HG02623 (cell line): ENCODE data around the gene OCRL.

Experiments
- ATAC-seq: cut with Tn5 transposase; IDR thresholded peaks from one replicate; pipeline ENCODE4 v1.9.1; 2021; ENCODE audit warnings: moderate library complexity; ENCODE audit not compliant: unreplicated experiment

The OCRL gene

GRCh38 chrX:129585167-129585566 lies 45.1 kb downstream of the OCRL start:
- ATAC-seq: no peak

DNA sequence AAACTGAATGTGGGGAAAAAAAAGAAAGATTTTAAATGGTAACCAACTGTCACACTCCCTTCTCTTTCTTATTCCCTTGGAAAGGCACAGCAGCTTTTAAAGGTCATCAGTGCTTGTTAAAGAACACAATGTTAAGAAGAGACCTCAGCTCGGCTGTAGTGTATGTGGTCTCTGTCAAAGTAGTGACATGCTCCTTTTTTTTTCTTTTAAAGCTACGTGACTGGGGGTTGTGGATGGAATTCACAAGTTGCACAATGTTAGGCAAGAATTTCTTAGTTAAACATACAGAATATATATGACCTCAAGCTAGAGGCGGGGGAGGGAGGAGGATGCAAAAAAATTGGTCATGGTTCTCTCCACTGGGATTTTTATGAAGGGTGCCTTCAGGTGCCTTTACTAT lies 45.6 kb downstream of the OCRL start:
- no peak for ATAC-seq

- ATAC-seq: no peak
These were observed 46.4 kb downstream of the OCRL start for GRCh38 chrX:129586446-129586845.

DNA sequence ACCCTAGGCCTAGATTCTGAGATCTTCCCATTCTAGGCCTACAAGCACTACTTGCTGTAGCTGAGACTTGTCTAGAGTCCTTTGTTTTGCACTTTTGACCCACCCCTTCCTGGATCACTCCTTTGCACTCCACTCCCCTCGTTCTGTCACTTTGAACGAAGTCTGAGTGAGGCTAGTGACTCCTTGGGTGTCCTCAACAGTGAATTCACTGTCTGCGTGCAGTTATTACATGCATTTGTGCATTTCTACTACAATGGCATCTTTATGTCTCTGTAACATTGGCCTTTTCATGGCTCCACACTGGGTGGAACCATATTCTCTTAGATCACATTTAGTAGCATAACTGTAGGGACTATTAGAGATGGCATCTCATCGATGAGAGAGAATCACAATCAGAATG lies 50.5 kb downstream of the OCRL start:
- no peak for ATAC-seq

GRCh38 chrX:129593137-129593536 lies 53.1 kb downstream of the OCRL start:
- ATAC-seq: no peak

DNA sequence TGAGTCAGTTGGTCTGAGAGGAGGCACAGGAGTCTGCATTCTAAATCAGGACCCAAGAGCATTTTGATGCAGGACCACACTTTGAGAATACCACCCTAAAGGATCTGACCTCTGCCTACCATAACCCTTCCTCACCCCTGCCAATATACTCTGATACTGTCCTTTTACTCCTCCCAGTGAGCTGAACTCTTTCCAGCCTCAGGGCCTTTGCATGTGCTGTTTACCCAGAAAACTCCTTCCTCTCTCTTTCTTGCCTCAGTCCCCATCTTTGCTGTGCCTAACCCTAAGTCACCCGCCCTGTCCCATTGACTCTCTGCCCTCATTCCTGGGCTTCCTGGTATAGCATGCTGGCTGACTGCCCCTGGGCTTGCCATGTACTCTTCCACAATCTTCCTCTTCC lies 54.7 kb downstream of the OCRL start:
- no peak for ATAC-seq

- no peak for ATAC-seq
These were observed 56.0 kb downstream of the OCRL start for GRCh38 chrX:129596077-129596476.

DNA sequence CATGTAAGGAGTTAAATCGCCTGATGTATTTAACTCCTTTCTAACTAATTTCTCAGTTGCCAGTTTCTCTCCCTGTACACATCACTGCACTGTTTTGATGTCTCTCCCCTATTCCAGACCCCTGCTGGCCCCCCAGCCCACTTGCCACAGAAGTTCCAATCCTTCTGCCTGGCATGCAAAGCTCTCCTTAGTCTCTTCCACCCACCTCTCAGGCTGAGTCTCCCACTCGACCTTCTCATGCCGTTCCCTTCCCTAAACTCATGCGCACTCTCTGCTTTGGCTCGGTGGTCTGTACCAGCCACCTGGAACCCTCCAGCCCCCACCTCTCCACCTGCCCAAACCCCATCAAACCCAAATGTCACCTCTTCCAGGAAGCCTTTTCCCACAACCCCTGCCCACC lies 57.8 kb downstream of the OCRL start:
- no peak for ATAC-seq

- no peak for ATAC-seq
These were observed 59.4 kb downstream of the OCRL start for GRCh38 chrX:129599499-129599898.

- no peak for ATAC-seq
These were observed 59.9 kb downstream of the OCRL start for GRCh38 chrX:129599996-129600395.

GRCh38 chrX:129600981-129601424 lies 60.9 kb downstream of the OCRL start:
- no peak for ATAC-seq

GRCh38 chrX:129606918-129607317 lies 66.9 kb downstream of the OCRL start:
- no peak for ATAC-seq

DNA sequence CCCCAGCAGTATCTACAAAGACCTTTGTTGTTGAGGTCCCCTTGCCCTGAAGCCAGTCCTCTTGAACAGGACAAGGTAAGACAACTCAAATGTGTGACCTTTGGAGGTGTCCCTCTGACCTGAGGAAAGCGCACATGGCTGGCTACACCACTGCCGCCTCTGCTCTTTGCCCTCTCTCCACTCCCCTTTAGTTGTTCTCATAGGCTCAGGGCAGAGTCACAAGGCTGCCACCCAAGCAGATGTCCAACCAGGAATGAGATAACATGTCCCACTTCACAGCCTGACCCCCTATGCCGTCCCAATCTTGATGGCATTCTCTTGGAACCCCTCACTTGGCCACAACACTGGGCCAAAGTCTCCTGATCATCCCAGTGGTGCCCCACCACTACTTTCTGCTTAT lies 68.4 kb downstream of the OCRL start:
- ATAC-seq: no peak

- ATAC-seq: no peak
These were observed 69.3 kb downstream of the OCRL start for GRCh38 chrX:129609395-129609794.

GRCh38 chrX:129612396-129612795 lies 72.3 kb downstream of the OCRL start:
- ATAC-seq: no peak

- ATAC-seq: no peak
These were observed 73.5 kb downstream of the OCRL start for GRCh38 chrX:129613596-129613995.

- ATAC-seq: no peak
These were observed 74.6 kb downstream of the OCRL start for GRCh38 chrX:129614481-129615255.

- ATAC-seq: no peak
These were observed 77.4 kb downstream of the OCRL start for GRCh38 chrX:129617420-129617819.

DNA sequence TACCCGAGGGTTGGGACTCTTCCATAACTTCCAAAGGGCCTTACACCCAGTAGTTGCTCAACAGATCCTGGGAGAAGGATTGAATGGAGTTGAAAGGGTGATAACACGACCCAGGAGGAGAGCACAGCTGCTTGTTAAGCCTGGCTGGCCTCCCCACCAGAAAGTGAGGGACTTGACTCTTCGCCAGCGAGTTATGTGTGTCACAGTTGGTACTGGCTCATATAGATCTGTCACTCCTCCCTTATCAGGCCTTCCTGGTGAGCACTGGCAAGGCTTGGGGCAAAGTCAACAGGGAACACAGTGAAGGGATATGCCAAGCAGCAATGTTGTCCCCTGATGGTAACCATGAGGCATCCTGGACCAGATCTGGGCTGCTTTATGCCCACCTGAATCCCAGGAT lies 78.9 kb downstream of the OCRL start:
- ATAC-seq: no peak

DNA sequence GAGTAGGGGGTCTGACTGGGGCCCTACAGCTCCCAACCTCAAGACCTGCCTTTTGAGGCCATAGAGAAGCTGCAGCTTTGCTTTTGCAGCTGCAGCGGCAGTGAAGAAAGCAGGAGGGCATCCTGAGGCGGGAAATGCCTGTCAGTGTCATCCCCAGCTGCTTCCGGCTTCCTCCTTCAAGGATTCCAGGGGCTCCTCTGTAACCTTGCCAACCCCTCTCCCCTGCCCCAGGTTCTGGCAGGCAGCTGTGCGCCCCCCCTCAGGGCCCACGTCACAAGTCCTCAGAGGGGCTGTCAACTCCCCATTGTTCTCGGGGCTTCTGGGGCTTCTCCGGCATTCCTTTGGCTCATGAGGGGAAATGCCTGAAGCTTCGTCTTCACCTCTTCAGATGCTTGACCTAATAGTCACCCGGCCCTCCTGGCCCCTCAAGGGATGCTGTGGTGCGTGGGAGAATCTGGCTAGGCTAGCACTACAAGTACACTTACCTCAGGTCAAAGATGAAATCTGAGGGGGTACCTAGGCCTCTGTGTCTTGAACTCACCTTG lies 82.8 kb downstream of the OCRL start:
- no peak for ATAC-seq

DNA sequence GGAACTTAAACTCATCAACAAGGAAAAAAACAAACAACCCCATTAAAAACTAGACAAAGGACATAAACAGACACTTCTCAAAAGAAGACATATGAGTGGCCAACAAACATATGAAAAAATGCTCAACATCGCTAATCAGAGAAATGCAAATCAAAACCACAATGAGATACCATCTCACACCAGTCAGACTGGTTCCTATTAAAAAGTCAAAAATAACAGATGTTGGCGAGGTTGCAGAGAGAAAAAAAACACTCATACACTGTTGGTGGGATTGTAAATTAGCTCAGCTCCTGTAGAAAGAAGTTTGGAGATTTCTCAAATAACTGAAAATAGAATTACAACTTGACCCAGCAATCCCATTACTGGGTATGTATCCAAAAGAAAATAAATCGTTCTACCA lies 86.0 kb downstream of the OCRL start:
- ATAC-seq: no peak

DNA sequence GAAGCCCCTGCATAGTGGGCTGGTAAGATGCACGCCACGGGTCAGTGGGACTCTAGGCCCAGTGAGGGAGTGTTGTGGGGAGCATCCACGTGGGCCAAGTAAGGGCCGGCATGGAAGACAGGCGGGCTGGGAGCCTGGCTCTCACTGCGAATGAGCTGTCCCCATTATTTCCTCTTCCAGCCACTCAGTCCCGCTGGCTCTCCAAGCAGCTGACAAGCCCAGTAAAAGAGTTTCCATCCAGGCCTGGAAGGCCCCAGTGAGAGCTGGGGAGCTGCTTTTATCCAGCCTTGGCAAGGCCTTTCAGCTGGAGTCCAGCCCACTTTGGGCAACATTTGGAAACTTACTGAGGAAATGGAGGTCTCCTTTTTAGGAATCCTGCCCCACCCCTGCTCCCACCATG lies 89.8 kb downstream of the OCRL start:
- ATAC-seq: no peak

GRCh38 chrX:129631849-129632248 lies 91.8 kb downstream of the OCRL start:
- ATAC-seq: no peak
